HepG2 (cell line): ENCODE data around the gene AVPR2. TPM values are rescaled to one million over a fixed set of nuclear protein-coding genes. Genes with fewer than 3 reads are reported as not detected.

ENCODE experiments used
- AKAP8 ChIP-seq: sonication (generic); formaldehyde crosslinking; IDR thresholded peaks from 2 replicates; pipeline ENCODE4 v1.5.1; 2020; ENCODE audit warnings: mild to moderate bottlenecking, missing genetic modification reagents
- ARHGAP35 ChIP-seq: sonication (generic); formaldehyde crosslinking; IDR thresholded peaks from 2 replicates; pipeline ENCODE4 v1.9.0; 2022; ENCODE audit warnings: mild to moderate bottlenecking, inconsistent platforms, moderate library complexity, missing genetic modification reagents, borderline replicate concordance
- ATAD3A ChIP-seq: sonication (generic); formaldehyde crosslinking; IDR thresholded peaks from 2 replicates; pipeline ENCODE4 v1.4.0; 2020; ENCODE audit warnings: missing genetic modification reagents
- ATF7-NPFF ChIP-seq: sonication (generic); formaldehyde crosslinking; IDR thresholded peaks from 2 replicates; pipeline ENCODE4 v1.8.1; 2023; ENCODE audit warnings: mild to moderate bottlenecking, low read depth, missing genetic modification reagents, moderate library complexity
- CCDC6 ChIP-seq: sonication (generic); formaldehyde crosslinking; IDR thresholded peaks from 2 replicates; pipeline ENCODE4 v1.8.1; 2022; ENCODE audit warnings: mild to moderate bottlenecking, missing genetic modification reagents, moderate library complexity
- DNMT3B ChIP-seq: conservative IDR thresholded peaks from 2 replicates; pipeline ENCODE4 v1.6.1; 2016; ENCODE audit warnings: missing biosample characterization, control low read depth
- ELF4 ChIP-seq: sonication (generic); formaldehyde crosslinking; IDR thresholded peaks from 2 replicates; pipeline ENCODE4 v1.5.0; 2020; ENCODE audit warnings: missing genetic modification reagents, mild to moderate bottlenecking, moderate library complexity, borderline replicate concordance
- HNRNPH1 ChIP-seq: fragments of 200-400 bp; formaldehyde crosslinking; optimal IDR thresholded peaks from 2 replicates; pipeline ENCODE3; 2017; ENCODE audit warnings: mild to moderate bottlenecking, low read depth, low read length
- KLF16 ChIP-seq, 2 experiments: sonication (generic) in 1 of 2; formaldehyde crosslinking in 1 of 2; IDR thresholded peaks; 2 replicates each; pipeline versions ENCODE4 v1.6.1 to v1.8.0; 2016 to 2023; ENCODE audit warnings: missing genetic modification reagents in 2 of 2, missing compliant biosample characterization in 1 of 2
- MED8 ChIP-seq: sonication (generic); formaldehyde crosslinking; IDR thresholded peaks from 2 replicates; pipeline ENCODE4 v1.8.1; 2023; ENCODE audit warnings: mild to moderate bottlenecking, missing genetic modification reagents; ENCODE audit not compliant: insufficient replicate concordance
- REL ChIP-seq: sonication (generic); formaldehyde crosslinking; conservative IDR thresholded peaks from 2 replicates; pipeline ENCODE4 v1.8.0; 2022; ENCODE audit warnings: mild to moderate bottlenecking, missing genetic modification reagents, moderate library complexity
- RFXAP ChIP-seq: sonication (generic); formaldehyde crosslinking; IDR thresholded peaks from 2 replicates; pipeline ENCODE4 v1.4.0; 2020; ENCODE audit warnings: missing genetic modification reagents, borderline replicate concordance
- RORA ChIP-seq: sonication (generic); formaldehyde crosslinking; IDR thresholded peaks from 2 replicates; pipeline ENCODE4 v1.5.0; 2020; ENCODE audit warnings: mild to moderate bottlenecking, missing genetic modification reagents, moderate library complexity
- SRSF4 ChIP-seq: fragments of 200-400 bp; formaldehyde crosslinking; IDR thresholded peaks from one replicate; pipeline ENCODE4 v1.6.1; 2018; ENCODE audit warnings: mild to moderate bottlenecking, low read depth, low read length, moderate library complexity; ENCODE audit not compliant: poor library complexity, severe bottlenecking
- TEAD2 ChIP-seq: sonication (generic); formaldehyde crosslinking; IDR thresholded peaks from 2 replicates; pipeline ENCODE4 v1.9.0; 2021; ENCODE audit warnings: missing genetic modification reagents
- TGIF2 ChIP-seq: IDR thresholded peaks from 2 replicates; pipeline ENCODE4 v1.6.1; 2016; ENCODE audit warnings: control low read depth, missing compliant biosample characterization
- ZEB1 ChIP-seq: IDR thresholded peaks from 2 replicates; pipeline ENCODE4 v1.6.1; 2012; ENCODE audit warnings: mild to moderate bottlenecking, low read depth, inconsistent platforms; ENCODE audit not compliant: insufficient replicate concordance
- ZNF180 ChIP-seq: sonication (generic); formaldehyde crosslinking; IDR thresholded peaks from 2 replicates; pipeline ENCODE4 v1.4.0; 2020; ENCODE audit warnings: low read depth, missing genetic modification reagents, borderline replicate concordance
- ZNF230 ChIP-seq: sonication (generic); formaldehyde crosslinking; IDR thresholded peaks from 2 replicates; pipeline ENCODE4 v1.4.0; 2020; ENCODE audit warnings: mild to moderate bottlenecking, missing genetic modification reagents
- ZNF354B ChIP-seq: sonication (generic); formaldehyde crosslinking; IDR thresholded peaks from 2 replicates; pipeline ENCODE4 v1.8.0; 2022; ENCODE audit warnings: mild to moderate bottlenecking, missing genetic modification reagents
- ZNF703 ChIP-seq: sonication (generic); formaldehyde crosslinking; IDR thresholded peaks from 2 replicates; pipeline ENCODE4 v1.5.1; 2020; ENCODE audit warnings: missing genetic modification reagents, mild to moderate bottlenecking, moderate library complexity, borderline replicate concordance
- ZNF773 ChIP-seq: sonication (generic); formaldehyde crosslinking; IDR thresholded peaks from 2 replicates; pipeline ENCODE4 v1.4.0; 2020; ENCODE audit warnings: missing genetic modification reagents, borderline replicate concordance
- ZNF841 ChIP-seq: sonication (generic); formaldehyde crosslinking; IDR thresholded peaks from 2 replicates; pipeline ENCODE4 v1.8.1; 2023; ENCODE audit warnings: missing genetic modification reagents, borderline replicate concordance
- polyA plus RNA-seq, 8 experiments: library from polyadenylated mRNA; depleted of rRNA in 3 of 8; stranded (reverse) in 7 of 8; unstranded in 1 of 8; fragments of >200 nt; fragmentation: Illumina TruSeq in 4 of 8; extraction: Trizol in 4 of 8; gene quantifications; 2 replicates each; pipeline versions ENCODE4 v1.2.1 to v1.2.3, GENCODE V29; 2011 to 2016; ENCODE audit warnings: low read depth in 4 of 8, missing spikeins in 1 of 8, mixed read lengths in 1 of 8; ENCODE audit not compliant: insufficient read depth in 1 of 8
- total RNA-seq, 5 experiments: library from RNA; depleted of rRNA; stranded (reverse); fragments of >200 nt; fragmentation: Illumina TruSeq; extraction: Trizol; gene quantifications; 2 replicates each; pipeline ENCODE4 v1.2.3, GENCODE V29; 2016; ENCODE audit warnings: low read depth in 1 of 5
- TF ChIP-seq, protein P1 (sequence below): sonication (generic); formaldehyde crosslinking; IDR thresholded peaks from 2 replicates; pipeline ENCODE4 v1.5.1; 2020; ENCODE audit warnings: missing genetic modification reagents, mild to moderate bottlenecking, borderline replicate concordance
- TF ChIP-seq, protein P2 (sequence below): sonication (generic); formaldehyde crosslinking; IDR thresholded peaks from 2 replicates; pipeline ENCODE4 v1.4.0; 2020; ENCODE audit warnings: missing genetic modification reagents
- TF ChIP-seq, protein P3 (sequence below), 2 experiments: sonication (generic) in 1 of 2; formaldehyde crosslinking in 1 of 2; IDR thresholded peaks; 2 replicates each; pipeline versions ENCODE4 v1.4.0 to v1.6.1; 2018 to 2020; ENCODE audit warnings: missing genetic modification reagents in 2 of 2, borderline replicate concordance in 1 of 2, low read depth in 1 of 2, mild to moderate bottlenecking in 1 of 2, missing biosample characterization in 1 of 2

Gene AVPR2
- total and polyA plus RNA-seq, 2 of the 13 experiments (the other 11 are each of a cell fraction or from before 2014, with no cell fraction given): not detected

DNA sequence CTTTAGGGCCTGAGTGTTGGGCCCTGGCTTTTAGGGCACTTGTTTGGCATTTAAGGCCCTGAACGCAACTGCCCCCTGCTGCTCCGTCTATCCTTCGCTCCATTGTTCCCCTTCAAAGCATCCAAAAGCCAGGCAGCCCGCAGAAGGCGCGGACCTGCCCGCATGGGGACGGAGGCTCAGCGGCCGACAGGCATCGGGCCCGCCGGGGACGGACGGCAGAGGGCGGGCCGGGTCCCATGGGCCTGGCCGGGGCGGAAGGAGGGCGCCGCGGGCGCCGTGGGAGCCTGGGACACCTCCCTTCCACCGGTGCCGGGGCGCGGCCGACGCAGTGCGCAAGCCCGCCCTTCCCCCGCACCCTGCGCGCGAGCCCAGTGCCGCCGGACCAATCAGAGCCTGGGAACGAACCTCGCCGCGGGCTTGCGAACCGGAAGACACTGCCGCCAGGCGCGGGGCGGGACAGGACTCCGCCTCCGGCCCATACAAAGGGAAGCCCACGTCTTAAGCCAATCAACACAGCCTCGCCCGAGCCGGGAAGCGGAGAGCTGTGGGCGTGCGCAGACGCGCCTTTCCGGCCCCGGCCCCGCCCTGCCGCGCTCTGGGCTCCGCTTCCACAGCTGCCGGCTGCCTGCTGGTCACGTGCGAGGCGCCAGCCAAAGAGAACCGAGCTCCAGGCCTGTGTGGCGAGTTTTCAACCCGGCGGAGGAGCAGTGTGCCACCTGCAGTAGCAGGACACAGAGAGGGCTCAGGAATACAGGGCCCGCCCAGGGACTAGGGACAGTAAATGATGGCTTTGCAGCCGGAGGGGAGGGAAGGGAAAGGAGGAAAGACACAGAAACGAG is 23.7 kb downstream of the AVPR2 start (continued):
- TF ChIP-seq ZNF180 (no peak), KLF16 (CRISPR knock-in tag; IDR thresholded peaks at IDR 0.05) (no peak), ATAD3A (CRISPR knock-in tag) (no peak), AKAP8 (peak; percentile 81; the same call in 1 of the 2 replicates), TGIF2 (CRISPR knock-in tag) (no peak), CCDC6 (CRISPR knock-in tag) (0 out of 2 replicates have a peak, but pooled peaks have one; percentile 32), HNRNPH1 (no peak), DNMT3B (CRISPR knock-in tag) (no peak), ELF4 (no peak), SRSF4 (no peak), ZNF230 (CRISPR knock-in tag) (no peak), REL (no peak), ZNF354B (CRISPR knock-in tag) (0 out of 2 replicates have a peak, but pooled peaks have one; percentile 14), TEAD2 (no peak), ZNF703 (CRISPR knock-in tag) (no peak), ZNF773 (CRISPR knock-in tag) (no peak), ZEB1 (no peak), ZNF841 (CRISPR knock-in tag) (no peak), RFXAP (CRISPR knock-in tag) (no peak), ARHGAP35 (no peak), MED8 (CRISPR knock-in tag) (no peak), RORA (CRISPR knock-in tag) (no peak), ATF7-NPFF (CRISPR knock-in tag) (peak; percentile 47; the same call in 1 of the 2 replicates)
- TF ChIP-seq, protein P1, sequence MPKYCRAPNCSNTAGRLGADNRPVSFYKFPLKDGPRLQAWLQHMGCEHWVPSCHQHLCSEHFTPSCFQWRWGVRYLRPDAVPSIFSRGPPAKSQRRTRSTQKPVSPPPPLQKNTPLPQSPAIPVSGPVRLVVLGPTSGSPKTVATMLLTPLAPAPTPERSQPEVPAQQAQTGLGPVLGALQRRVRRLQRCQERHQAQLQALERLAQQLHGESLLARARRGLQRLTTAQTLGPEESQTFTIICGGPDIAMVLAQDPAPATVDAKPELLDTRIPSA (CRISPR knock-in tag): no peak
- TF ChIP-seq, protein P2, sequence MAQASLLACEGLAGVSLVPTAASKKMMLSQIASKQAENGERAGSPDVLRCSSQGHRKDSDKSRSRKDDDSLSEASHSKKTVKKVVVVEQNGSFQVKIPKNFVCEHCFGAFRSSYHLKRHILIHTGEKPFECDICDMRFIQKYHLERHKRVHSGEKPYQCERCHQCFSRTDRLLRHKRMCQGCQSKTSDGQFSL (CRISPR knock-in tag): no peak
- TF ChIP-seq, protein P3, sequence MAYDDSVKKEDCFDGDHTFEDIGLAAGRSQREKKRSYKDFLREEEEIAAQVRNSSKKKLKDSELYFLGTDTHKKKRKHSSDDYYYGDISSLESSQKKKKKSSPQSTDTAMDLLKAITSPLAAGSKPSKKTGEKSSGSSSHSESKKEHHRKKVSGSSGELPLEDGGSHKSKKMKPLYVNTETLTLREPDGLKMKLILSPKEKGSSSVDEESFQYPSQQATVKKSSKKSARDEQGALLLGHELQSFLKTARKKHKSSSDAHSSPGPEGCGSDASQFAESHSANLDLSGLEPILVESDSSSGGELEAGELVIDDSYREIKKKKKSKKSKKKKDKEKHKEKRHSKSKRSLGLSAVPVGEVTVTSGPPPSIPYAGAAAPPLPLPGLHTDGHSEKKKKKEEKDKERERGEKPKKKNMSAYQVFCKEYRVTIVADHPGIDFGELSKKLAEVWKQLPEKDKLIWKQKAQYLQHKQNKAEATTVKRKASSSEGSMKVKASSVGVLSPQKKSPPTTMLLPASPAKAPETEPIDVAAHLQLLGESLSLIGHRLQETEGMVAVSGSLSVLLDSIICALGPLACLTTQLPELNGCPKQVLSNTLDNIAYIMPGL (CRISPR knock-in tag; IDR thresholded peaks at IDR 0.05; ENCODE audit: borderline replicate concordance in 1 of 2, low read depth in 1 of 2): peak in 1 of 2 experiments; percentile 2; a peak in 1 of 4 replicates
